Left ventricle myocardium superior (tissue), 1 donor: ENCODE results near the gene LRRC72. TPM values are rescaled to one million over a fixed set of nuclear protein-coding genes. Genes with fewer than 3 reads are reported as not detected.
"Not testable (repeated sequence)": the region's sequence is repeated elsewhere in the genome, so short reads cannot be mapped to it uniquely, and the experiment has no call there.

ENCODE experiments used
- ATAC-seq: fragments of 200-7000 bp; cut with Tn5 transposase; one replicate; pipeline ENCODE4 v1.9.1; 2020; ENCODE audit warnings: mild to moderate bottlenecking, moderate library complexity
- DNase-seq: peaks from one replicate; pipeline ENCODE4 v3.0.0-alpha.2; 2020
- intact Hi-C: fragments of 100-400 bp; cut with micrococcal nuclease; formaldehyde crosslinking; loops from one replicate; pipeline ENCODE4 v1.11.0; 2022
- long read RNA-seq: library from polyadenylated mRNA; unstranded; transcript quantifications from one replicate; pipeline ENCODE4 v2.0.0, GENCODE V29; 2021
- total RNA-seq: library from RNA; stranded (reverse); fragmentation: NEBNext Ultra II Directional; extraction: Animal tissue kit (Norgen Biotek cat#: 25700); gene quantifications from one replicate; pipeline ENCODE4 v1.2.1, GENCODE V29; 2021
- donor health status: DM: no; HTN: yes; CAD: no; lungs with severe emphysema.

The LRRC72 gene
- not detected for total RNA-seq
- long read RNA-seq = 0 reads

- intact Hi-C loops = no loop called here
- no peak for DNase-seq
- ATAC-seq = no peak
Observed at GRCh38 chr7:16526742-16527540, at the start of gene LRRC72. Gene LRRC72 (plus strand): TSS chr7:16526825. CDS start chr7:16526953, 128 bp downstream.

- ATAC-seq = no peak
- intact Hi-C loops = no loop called here
- DNase-seq = no peak
Observed at GRCh38 chr7:16479161-16479560, 47.5 kb upstream of the LRRC72 start.

- ATAC-seq = no peak
- intact Hi-C loops = no loop called here
- no peak for DNase-seq
Observed at GRCh38 chr7:16479591-16479990, 47.0 kb upstream of the LRRC72 start.

- DNase-seq = no peak
- no peak for ATAC-seq
- intact Hi-C loops = no loop called here
Observed at GRCh38 chr7:16484453-16485158, 42.0 kb upstream of the LRRC72 start.

- DNase-seq (no peak), ATAC-seq (no peak)
- intact Hi-C loops = no loop called here
Observed at GRCh38 chr7:16491148-16491547, 35.5 kb upstream of the LRRC72 start.

- DNase-seq = no peak
- no peak for ATAC-seq
- intact Hi-C loops = no loop called here
Observed at GRCh38 chr7:16492513-16493062, 34.0 kb upstream of the LRRC72 start.

- ATAC-seq (no peak), DNase-seq (no peak)
- intact Hi-C loops = no loop called here
Observed at GRCh38 chr7:16493266-16493665, 33.4 kb upstream of the LRRC72 start.

GRCh38 chr7:16494551-16494950, 32.1 kb upstream of the LRRC72 start:
- intact Hi-C loops = no loop called here
- DNase-seq = no peak
- ATAC-seq = no peak

GRCh38 chr7:16494955-16495719, 31.5 kb upstream of the LRRC72 start:
- no peak for ATAC-seq
- no peak for DNase-seq
- intact Hi-C loops = no loop called here

- DNase-seq (no peak), ATAC-seq (no peak)
- intact Hi-C loops = no loop called here
Observed at GRCh38 chr7:16498122-16498521, 28.5 kb upstream of the LRRC72 start.

- DNase-seq (no peak), ATAC-seq (no peak)
- intact Hi-C loops = no loop called here
Observed at GRCh38 chr7:16502303-16502702, 24.3 kb upstream of the LRRC72 start.

- DNase-seq (no peak), ATAC-seq (no peak)
- intact Hi-C loops = no loop called here
Observed at GRCh38 chr7:16504019-16504418, 22.6 kb upstream of the LRRC72 start.

GRCh38 chr7:16506422-16506821, 20.2 kb upstream of the LRRC72 start:
- ATAC-seq, intact Hi-C loops, DNase-seq: not testable (repeated sequence)

GRCh38 chr7:16509829-16510228, 16.8 kb upstream of the LRRC72 start:
- no peak for DNase-seq
- ATAC-seq = no peak
- intact Hi-C loops = no loop called here

GRCh38 chr7:16511314-16511713, 15.3 kb upstream of the LRRC72 start:
- ATAC-seq (no peak), DNase-seq (no peak)

GRCh38 chr7:16512097-16512496, 14.5 kb upstream of the LRRC72 start:
- ATAC-seq (no peak), DNase-seq (no peak)

More at GRCh38 chr7:16511314-16511713, 15.3 kb upstream of the LRRC72 start:
- intact Hi-C loops = no loop called here

GRCh38 chr7:16514271-16514670, 12.4 kb upstream of the LRRC72 start:
- intact Hi-C loops = no loop called here
- DNase-seq (no peak), ATAC-seq (no peak)

More at GRCh38 chr7:16512097-16512496, 14.5 kb upstream of the LRRC72 start:
- intact Hi-C loops = no loop called here

GRCh38 chr7:16514729-16515128, 11.9 kb upstream of the LRRC72 start:
- DNase-seq (no peak), ATAC-seq (no peak)
- intact Hi-C loops = no loop called here

- intact Hi-C loops = no loop called here
- ATAC-seq (no peak), DNase-seq (no peak)
Observed at GRCh38 chr7:16515785-16516685, 10.6 kb upstream of the LRRC72 start.
